HG02759 (cell line): ENCODE measurements around the gene LTO1.

ENCODE experiments used
- ATAC-seq: cut with Tn5 transposase; IDR thresholded peaks from one replicate; pipeline ENCODE4 v1.9.1; 2021; ENCODE audit warnings: mild to moderate bottlenecking, moderate library complexity; ENCODE audit not compliant: unreplicated experiment

LTO1 gene, protein sequence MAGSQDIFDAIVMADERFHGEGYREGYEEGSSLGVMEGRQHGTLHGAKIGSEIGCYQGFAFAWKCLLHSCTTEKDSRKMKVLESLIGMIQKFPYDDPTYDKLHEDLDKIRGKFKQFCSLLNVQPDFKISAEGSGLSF

DNA sequence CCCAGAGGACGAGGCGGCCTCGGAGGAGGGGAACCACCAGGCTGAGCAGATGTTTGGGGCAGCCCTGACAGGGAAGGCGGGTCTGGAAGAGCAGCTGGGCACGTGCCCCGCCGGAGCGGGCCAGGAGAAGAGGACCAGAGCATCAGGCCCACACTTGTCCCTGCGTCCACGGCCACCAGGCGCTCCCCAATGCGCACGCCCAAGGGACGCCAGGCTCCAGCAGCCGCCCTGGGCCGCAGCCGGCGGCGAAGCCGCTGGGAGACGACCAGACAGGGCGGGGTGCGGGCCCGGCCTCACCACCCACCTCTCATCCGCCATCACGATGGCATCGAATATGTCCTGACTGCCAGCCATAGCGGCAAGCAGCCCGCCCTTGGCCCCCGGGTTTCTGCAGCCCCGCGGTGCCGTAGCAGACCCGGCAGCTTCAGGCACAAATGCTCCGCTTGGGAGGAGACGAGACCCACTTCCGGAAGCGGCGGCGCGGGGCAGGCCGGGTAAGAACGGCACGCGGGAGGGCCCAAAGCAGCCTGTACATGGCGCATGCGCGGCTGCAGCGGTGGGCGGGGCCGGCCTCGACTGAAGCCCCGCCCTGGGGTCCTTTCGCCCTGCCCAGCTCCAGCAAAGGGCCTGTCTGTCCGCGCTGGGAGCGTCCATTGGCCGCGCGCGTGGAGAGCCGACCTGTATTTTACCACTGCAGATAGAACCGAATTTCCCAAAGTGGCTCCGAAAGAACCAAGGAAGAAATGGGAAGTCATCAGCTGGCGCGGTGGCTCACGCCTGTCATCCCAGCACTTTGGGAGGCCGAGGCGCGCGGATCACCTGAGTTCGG is at the start of gene LTO1:
LTO1 (minus strand) TSS at position 468 of the 829 bp plus-strand sequence; CDS start at position 354, 114 bp downstream.
- ATAC-seq, result peak; percentile 90

DNA sequence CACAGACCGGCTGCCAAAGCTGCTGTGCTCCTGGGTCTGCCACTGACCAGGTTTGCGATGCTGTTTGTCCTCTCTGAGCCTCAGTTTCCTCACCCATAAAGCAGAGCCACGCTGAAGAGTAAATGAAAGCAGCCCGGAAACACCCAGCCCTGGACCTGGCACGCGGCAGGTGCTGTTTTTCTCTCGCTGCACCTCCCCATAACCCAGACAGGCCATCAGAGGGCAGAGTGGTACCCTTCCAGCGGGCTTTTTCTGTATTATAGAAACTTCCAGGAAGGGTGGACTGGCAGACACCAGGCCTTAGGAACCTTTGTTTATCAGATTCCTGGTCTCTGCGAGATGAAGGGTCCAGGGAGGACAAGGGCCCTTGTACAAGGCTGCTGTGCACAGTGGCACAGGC is 46.6 kb upstream of the LTO1 start:
- no peak for ATAC-seq

DNA sequence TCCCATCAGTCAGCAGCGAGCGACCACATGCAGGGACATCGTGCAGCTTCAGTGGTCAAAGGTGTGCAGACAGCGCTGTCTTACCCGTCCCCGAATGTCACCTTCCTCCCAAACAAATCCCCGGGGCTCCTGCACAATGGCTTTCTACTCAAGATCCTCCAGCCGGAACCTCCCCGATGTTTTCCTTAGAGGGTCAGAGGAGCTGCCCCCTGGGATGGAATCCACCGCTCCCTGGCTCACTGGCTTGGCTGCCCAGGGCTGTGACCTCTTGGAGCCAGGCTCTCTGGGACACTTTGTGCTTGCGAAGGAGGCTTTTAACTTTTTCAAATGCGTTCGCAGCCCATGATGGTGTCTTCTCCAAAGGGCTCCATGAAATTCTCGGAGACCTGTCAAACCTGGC is 46.0 kb upstream of the LTO1 start:
- ATAC-seq, result no peak

DNA sequence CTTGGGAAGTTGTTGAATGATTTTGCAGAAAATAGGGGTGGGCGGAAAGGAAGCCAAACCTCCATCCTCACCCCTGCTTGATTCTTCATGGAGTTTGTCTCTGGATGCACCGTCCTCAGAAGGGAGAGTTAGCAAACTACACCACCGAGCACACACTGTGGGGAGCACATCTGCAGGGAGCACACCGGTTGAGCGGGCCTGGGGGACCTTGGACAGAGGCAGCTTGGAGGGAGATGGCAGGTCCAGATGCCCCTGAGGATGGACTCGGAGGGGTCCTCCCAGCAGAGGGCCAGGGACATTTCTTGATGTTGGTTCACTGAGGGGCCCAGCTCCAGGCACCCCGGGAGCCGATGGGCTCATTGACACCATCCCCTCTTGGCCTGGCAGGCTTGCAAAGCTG is 43.8 kb upstream of the LTO1 start:
- ATAC-seq, result no peak

DNA sequence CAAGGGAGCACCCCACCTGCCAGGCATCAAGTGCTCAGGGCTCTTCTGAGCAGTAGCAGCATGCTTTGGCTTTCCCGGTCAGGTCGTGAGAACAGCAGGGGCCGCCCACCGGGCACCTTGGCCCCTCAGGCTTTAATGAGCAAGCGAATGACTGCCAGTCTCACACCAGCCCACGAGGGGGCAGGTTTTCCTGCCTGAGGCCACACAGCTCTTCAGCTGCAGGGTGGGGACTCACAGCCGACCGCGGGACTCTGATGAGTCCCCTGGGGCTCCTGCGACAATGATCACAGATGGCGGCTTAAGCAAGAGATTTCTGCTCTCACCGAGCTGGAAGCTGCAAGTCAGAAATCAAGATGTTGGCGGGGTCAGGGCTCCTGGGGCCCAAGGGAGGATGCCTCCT is 43.0 kb upstream of the LTO1 start:
- no peak for ATAC-seq

DNA sequence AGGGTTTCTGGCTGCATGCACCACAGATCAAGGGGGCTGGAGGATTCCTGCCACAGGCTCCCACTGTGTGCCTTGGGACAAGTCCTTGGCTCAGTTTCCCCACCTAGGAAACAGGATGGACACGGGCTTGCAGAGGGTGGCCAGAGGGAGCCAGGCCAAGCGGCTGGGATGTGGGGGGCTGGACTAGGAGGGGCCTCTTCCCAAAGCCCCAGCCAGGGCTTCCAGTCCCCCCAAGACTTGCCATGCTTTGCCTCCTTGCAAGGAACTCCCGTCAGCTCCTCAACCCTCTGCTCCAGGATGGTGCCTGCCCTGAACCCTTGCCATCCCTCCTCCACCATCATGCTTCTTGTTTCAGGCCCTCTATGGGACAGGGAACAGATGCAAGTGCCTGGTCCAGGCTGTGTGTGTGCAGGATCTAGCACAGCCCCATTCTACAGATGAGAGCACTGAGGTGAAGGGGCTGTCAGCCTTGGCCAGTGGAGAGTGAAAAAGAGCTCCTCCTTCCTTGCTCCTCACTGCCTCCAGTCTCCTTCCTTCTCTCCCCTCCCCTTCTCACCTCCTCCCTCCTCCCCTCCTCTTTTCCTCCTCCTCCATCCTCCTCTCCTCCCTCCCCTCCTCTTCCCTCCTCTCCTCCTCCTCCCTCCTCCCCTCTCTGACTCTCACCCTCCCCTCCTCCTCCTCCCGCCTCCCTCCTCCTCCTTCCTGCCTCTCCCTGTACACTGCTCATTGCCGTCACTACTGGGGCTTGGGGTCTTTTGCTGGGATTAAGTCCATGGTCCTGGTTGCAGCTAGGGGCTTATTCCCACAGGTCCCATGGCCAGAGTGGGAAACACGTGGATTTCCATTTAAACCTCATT is 42.0 kb upstream of the LTO1 start:
- no peak for ATAC-seq

DNA sequence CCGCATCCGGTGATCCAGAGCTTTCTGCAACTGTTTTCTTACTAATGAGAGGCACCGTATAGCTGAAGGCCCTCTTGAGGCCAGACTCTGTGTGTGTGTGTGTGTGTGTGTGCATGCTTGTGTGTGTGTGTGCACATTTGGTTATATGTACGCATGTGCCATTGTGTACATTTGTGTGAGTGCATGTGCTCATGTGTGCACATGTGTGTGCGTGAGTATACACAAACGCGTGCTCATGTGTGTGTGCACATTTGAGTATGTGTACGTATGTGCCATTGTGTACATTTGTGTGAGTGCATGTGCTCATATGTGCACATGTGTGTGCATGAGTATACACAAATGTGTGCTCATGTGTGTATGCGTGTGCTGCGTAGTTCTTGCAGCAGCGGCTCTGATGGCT is 40.9 kb upstream of the LTO1 start:
- no peak for ATAC-seq

DNA sequence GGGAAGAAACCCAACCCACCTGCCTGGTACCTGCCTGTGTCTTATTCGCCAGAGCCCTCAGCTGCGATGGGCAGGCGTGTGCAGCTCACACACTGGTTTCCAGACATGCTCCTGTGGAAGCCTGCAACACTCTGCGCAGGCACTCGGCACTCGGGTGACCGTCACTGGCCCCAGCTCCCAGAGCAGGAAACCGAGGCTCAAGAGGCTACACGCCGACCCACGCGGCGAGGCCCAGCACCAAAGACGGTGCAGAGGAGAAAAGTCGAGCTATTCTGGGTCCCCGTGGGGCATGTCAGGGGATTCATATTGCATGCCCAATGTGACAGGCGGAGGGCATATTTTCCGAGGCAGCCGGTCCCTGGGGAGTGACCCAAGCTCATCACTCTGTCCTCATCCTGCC is 40.3 kb upstream of the LTO1 start:
- ATAC-seq, result no peak

DNA sequence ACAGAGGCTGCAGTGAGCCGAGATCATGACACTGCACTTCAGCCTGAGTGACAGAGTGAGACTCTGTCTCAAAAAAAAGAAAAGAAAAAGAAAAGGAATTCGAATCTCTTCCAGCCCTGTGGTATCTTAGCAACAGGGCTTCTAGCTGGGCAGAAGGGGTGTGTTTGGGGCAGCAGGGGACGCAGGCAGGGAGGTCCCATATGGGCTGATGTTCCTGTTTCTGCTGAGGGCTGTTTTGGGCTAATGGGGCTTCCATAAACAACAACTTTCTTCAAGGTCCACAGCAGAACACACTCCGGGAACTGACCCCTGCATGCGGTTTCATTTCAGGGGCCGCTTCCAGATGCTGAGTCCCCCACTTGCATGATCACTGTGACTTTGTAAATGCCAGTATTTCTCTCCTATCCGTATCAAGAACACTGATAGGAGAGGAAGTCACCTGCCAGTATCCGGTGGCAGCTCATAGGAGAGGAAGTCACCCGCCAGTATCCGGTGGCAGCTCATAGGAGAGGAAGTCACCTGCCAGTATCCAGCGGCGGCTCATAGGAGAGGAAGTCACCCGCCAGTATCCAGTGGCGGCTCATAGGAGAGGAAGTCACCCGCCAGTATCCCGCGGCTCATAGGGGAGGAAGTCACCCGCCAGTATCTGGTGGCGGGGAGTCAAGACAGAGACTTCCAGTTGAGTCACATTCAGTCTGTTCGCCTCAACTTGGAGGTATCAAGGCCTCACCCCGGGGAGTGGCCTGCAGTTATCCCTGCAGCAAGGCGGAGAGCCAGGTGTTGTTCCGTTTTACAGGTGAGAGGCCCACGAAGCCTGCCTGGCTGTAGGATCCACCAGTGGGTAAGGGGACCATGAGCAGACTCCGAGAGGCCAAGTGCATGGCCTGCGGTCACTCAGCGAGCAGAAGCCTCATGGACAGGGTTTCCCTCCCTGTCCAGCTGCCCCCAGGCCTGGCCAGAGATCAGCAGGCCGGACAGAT is 37.0 kb upstream of the LTO1 start:
- no peak for ATAC-seq

DNA sequence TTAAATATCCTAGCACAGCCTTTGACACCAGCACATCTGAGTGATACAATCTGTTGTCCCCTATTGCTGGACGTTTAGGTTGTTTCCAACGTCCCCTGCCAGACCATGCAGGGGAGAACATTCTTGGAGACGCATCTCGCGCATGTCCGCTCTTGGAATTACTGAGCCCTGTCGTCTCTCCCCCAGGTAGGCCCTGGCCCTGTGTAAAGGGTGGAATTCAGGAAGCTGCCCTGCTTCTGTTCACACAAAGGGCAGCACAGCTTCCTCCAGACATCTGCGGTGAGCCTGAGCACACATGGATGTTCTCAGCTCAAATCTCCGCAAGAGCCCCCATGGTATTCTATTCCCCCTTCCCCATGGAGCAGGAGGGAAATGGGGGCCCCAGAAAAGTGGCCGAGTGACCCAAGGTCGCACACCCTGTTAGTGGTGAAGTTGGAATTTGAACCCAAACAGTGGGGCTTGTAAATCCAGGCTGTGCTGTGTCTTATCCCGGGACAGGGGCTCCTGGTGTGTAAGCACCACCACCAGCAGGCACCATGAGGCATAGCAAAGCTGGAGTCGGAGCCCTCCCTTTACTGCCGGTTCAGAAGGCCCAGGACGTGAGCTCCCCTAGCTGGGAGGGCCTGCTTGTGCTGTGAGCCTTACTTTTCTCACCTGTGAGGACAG is 33.7 kb upstream of the LTO1 start:
- ATAC-seq, result no peak

DNA sequence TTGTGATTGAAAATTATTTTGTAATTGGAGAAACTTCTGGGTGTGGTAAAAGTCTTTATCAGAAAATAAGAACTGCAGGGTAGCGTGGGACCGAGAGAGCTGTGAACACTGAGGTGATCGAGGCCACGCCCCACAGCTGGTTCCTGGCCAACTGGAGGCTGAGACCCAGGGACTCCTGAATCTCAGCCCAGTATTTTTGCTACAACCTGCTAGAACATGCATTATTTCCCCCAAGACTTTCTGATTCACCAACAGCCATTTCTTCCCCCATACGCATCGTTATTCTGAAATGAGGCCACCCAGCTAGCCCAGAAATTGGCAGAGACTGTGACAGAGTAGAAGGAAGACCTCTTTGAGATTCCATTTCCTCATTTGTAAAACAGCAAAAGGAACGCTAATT is 32.0 kb upstream of the LTO1 start:
- ATAC-seq, result no peak

DNA sequence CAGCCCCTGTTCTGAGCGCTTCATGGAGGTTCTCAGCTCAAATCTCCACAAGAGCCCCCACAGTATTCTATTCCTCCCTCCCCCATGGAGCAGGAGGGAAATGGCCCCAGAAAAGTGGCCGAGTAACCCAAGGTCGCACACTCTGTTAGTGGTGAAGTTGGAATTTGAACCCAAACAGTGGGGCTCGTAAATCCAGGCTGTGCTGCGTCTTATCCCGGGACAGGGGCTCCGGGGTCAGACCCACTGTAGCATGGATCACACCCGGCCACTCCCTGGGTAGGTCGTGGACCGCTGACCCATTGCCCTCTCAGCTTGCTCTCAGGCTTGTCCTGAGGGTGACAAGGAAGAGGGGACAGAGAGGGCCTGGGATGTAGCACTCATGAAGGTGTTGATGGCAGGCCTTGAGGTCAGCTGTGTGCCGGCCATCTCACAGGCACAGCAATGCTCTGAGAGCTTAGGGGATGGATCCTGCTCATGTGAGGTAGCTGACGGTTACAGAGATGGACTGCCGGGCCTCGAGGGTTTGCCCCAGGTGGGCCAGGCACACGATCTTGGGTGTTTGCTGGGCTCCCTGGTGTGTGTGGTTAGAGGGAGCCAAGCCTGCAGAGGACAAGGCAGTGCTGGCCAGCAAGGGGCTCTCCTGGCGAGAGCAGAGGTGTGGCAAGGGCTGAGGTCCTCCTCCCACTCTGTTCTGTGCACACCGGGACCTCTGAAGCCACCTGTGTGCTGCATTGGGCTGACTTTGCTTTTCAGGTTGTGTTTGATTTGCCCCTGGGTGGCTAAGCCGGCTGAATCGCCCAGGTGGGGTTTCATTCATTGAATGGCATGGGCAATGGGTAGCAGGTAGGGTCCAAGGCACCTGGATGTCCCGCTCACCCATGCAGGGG is 31.0 kb upstream of the LTO1 start:
- ATAC-seq, result no peak

DNA sequence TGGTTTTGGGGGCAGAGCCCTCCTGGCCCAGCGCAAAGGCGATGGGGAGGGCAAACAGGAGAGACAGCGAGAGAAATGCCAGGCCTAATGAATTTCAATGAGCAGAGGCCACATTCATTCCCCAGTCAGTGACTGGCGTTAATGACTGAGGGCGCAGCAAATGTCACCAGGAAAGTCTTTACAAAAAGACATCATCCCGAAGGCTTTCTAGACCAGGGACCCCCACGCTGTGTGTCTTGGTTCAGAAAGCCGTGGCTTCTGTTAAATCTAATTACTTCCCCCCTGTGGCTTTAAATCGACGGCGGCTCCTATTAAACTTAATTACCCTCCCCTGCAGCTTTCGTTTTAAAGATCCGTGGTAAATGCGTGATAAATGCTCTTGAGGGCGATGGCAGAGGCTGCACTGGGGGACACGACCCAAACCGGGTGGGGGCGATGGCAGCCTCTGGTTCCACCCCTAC is 30.2 kb upstream of the LTO1 start:
- ATAC-seq, result no peak

DNA sequence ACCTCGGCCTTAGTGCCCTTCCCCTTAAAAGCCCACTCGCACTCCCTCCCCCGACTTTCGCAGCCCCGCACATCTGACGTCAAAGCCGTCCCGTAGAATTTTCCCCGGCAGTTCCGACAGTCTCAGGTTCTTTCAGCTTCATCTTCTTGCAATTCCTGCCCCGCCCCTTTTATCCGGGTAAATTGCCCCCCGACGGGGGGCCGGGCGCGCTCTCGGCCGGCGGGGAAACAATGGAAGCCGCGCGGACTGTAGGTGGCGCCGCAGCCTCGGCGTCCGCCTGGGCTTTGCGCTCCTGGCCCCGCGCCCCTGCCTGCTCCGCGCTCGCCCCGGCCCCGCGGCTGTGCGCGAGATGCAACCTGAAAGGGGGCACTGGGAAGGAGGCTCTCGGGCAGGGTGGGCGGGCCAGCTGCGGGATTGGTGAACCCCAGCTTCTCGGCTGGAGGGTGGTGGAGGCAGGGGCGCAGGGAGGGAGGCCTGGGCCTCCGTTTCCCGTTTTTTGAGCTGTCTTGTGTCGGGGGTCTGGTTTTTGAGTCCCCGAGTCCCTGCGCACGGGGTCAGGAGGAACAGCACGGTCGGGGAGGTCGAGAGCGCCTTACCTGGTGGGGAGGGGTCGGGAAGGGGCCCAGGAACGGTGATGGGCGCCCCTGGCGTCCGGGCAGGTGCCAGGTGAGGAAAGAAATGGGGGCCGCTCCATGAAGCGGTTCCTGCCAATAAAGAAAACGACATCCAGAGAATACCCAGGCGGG is 29.5 kb upstream of the LTO1 start:
- ATAC-seq, result no peak

DNA sequence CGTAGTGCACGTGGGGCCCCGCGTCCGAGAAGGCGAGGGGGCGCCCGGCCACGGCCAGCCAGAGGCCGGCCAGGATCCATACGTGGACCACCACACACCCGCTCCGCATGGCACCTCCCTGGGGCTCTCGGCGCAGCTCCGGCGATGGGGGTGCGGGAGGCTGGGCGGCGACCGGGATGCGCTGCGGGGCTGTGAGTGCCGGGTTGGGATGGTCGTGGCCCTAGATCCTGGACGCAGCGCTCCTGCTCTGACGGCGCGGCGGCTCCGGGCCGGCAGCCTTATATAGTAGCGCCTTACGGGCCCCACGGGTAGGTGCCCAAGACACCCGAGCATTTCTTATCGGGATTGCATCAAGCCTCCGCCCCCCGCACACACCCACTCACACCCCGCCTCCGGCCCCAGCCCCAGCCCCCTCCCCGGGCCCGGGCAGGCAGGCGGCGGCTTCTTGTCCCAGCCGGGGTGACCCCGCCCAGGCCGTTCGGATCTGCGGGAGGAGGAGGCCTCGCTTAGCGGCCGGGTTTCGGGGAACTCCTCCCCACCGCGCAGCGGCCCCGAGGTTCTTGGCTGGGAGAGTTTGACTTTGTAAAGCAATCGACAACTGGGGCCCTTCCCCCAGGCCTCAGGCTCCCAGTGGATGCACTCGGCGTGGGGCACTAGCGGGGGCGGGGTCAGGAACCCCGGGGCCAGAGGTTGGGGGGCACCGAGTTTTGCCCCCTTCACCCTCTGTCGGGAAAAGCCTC is 28.8 kb upstream of the LTO1 start, which contains the start of gene FGF19:
FGF19 (minus strand) TSS at position 255 of the 740 bp plus-strand sequence; CDS start at position 109, 146 bp downstream.
- no peak for ATAC-seq

DNA sequence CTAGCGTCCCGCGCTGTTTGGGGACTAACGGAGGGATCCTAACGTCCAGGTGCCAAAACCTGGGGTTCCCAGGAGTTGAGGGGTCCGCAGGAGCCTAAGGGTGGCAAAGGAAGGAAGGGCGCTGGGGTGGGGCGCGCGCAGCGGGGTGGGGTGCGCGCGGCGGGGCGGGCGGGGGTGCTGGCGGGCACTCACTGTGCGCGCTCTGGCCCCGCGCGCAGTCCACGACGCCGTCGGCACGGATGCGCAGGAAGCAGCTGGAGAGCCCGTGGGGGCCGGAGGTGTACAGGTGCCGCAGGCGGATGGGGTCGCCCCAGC is 28.3 kb upstream of the LTO1 start:
- no peak for ATAC-seq

DNA sequence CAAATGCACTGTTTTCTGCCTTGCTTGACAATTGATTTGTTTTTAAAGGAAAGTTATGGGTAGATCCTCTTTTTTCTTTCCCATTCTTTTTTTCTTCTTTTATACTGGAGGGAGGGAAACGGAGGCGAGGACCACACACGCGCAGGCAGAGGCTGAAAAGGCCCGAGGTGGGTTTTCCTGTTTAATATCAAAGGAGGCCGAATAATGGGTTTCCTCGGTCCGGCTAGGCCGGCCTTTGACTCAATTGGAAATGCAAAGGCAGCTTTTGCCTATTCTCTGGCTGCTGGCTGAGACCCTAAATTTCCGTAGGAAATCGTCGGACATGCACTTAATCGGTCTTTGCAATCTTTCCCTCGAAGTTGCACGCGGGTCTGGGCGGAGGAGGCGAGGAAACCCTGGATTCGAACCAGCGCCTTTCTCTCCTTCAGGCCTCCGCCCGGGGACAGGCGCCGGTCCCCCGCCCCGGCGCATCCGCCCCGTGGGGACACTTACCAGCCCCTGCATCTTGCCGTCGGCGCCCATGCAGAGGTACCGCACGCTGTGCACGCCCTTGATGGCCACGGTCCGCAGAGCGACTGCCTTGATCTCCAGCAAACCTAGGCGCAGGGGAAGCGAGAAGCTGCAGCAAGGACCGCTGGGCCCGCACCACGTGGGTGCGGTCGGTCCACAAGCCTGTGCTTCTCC is 27.8 kb upstream of the LTO1 start:
- no peak for ATAC-seq
